ENCODE measurements around the gene PACC1. TPM values are rescaled to one million over a fixed set of nuclear protein-coding genes. Genes with fewer than 3 reads are reported as not detected.
A peak's percentile ranks its signal among the peaks of the same experiment; 100 is the strongest.

The PACC1 gene
- total RNA-seq, 1 experiment from 2014 or later, result 25.2 TPM

DNA sequence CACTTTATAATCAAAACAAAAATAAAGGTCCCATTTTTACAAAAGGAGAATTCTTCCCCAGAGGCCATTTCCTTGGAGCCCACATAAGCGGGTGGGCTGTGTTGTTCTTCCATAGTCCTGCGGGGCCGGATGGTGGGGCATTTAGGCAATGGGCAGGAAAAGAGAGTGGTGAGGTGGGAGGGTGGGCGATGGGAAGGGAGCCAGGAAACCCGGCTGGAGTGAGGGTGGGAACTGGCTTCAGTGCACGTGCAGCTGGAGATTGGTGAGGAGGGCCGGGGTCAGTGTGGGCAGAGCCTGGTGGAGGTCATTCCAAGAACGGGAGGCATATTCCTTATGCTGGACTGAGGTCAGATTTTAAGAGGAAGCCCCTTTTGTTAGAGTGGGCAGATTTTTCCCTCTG lies 31.6 kb upstream of the PACC1 start:
- in situ Hi-C loops (cut with HindIII; ENCODE audit: low sequenced_read_pairs), result no loop called here

DNA sequence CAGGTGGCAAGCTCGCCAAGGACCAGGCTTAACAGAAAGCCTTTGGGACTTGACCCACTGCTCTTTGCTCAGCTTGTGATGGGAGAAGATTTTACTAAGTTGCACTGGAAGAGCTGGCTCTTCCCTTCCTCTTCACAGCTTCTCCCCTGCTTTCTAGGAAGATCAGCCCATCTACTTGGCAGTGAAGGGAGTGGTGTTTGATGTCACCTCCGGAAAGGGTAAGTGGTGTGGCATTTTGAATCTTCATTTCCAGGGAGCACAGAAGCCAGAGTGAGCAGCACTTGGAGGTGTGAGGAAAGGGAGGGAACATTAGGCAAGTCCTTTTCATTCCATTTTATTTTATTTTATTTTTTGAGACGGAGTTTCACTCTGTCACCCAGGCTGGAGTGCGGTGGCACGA lies 27.7 kb upstream of the PACC1 start:
- in situ Hi-C loops (cut with HindIII; ENCODE audit: low sequenced_read_pairs), result no loop called here
- DNase-seq (ENCODE audit: low spot score), result no peak

More for the DNA sequence above, 31.6 kb upstream of the PACC1 start:
- no peak for DNase-seq (ENCODE audit: low spot score)

DNA sequence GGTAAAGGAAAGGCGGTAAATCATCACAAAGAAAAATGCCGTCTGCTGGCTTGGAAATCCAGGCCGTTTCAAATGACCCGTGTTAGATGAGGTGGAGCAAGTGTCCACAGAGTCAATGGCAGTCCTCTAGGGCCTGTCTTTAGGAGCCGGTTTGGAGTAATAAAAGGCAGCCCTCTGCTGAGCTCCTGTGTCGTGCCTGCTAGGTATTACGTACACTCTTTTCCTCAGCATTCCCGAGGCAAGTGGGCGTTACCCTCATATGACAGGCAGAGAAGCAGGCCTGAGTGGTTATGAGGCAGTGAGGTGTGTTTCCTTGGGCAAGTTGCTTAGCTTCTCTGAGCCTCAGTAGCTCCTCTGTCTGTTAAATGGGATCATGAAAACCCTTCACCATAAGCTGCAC lies 25.7 kb upstream of the PACC1 start:
- in situ Hi-C loops (cut with HindIII; ENCODE audit: low sequenced_read_pairs), result no loop called here
- DNase-seq (ENCODE audit: low spot score), result no peak

DNA sequence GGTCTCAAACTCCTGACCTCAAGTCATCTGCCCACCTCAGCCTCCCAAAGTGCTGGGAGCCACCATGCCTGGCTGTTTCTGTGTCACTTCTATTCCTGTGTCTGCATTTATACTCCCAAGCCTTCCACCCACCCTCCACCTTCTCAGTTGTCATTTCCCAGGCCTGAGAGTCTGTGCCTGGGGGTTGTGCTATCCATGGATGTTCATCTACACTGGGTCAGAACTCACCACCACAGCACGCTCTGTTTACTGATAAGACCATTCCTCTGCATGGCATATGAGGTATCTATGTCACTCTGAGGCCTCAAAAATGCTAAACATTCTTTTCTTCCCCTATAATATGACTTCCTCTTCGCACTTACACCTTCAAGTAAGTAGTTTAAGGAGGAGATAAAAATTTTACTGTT lies 24.1 kb upstream of the PACC1 start:
- in situ Hi-C loops (cut with HindIII; ENCODE audit: low sequenced_read_pairs), result no loop called here

GRCh38 chr1:212437179-212437798 lies 22.6 kb upstream of the PACC1 start:
- DNase-seq (ENCODE audit: low spot score), result no peak
- in situ Hi-C loops (cut with HindIII; ENCODE audit: low sequenced_read_pairs), result no loop called here

More for the DNA sequence above, 24.1 kb upstream of the PACC1 start:
- no peak for DNase-seq (ENCODE audit: low spot score)

DNA sequence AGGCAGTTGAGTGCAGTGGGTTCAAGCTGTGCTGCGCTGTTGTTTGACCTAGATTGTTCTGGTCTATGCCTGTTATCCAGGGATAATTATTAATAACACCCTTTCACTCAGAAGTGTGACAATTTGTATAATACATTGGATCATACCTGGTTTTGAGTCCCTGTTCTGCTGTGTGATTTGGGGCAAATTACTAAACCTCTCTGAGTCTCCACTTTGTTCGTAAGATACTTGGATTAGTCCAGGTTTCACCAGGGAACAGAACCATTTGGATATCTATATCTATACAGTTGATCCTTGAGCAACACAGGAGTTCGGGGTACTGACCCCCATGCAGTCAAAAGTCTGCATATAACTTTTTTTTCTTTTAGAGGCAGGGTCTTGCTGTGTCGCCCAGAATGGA lies 20.3 kb upstream of the PACC1 start:
- no peak for DNase-seq (ENCODE audit: low spot score)
- in situ Hi-C loops (cut with HindIII; ENCODE audit: low sequenced_read_pairs), result no loop called here

- in situ Hi-C loops (cut with HindIII; ENCODE audit: low sequenced_read_pairs), result no loop called here
- DNase-seq (ENCODE audit: low spot score), result peak; percentile 77
Observed at GRCh38 chr1:212433577-212434462, 19.1 kb upstream of the PACC1 start.

DNA sequence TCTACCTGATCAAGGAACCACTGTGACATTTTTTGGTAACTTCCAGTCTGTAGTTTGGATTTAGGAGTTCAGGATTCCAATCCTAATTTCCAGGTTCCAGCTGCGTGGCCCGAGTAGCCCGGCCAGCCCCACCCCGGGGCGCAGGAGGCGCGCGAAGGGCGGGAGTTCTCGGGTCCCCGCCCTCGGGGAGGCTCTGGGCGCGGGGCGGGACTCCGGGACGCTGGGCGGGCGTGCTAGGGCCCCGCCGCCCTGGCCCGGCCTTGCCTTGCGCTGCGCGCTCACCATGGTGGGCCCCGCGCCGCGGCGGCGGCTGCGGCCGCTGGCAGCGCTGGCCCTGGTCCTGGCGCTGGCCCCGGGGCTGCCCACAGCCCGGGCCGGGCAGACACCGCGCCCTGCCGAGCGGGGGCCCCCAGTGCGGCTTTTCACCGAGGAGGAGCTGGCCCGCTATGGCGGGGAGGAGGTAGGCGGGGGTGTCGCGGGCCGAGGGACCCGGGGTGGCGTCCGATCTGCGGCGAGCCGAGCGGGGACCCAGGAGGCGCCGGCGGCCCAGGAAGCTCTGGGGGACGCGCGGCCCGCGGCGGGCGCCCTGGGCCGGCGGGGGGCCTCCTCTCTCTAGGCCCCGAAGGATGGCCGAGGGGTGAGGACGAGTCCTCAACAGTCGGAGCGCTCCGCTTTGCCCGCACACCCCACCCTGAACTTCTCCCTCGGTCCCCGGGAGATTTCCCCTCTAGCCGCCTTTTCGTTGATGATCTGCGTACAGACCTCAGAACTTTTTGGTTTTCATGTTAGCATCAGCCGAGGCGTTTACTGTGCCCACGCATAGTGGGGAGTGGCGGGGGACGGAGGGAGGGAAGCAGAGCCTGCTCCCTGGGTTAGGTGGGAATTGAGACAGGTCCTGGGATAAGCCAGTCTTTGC lies 18.2 kb upstream of the PACC1 start, which contains the start of gene NENF:
Gene NENF (plus strand): TSS at position 260 of the 916 bp plus-strand sequence. CDS start 24 bp downstream, at position 284.
- peak; percentile 75 for DNase-seq (ENCODE audit: low spot score)
- in situ Hi-C loops (cut with HindIII; ENCODE audit: low sequenced_read_pairs), result no loop called here

- no peak for DNase-seq (ENCODE audit: low spot score)
- in situ Hi-C loops (cut with HindIII; ENCODE audit: low sequenced_read_pairs), result no loop called here
Observed at GRCh38 chr1:212432272-212432660, 17.6 kb upstream of the PACC1 start.

GRCh38 chr1:212431644-212432043 lies 17.0 kb upstream of the PACC1 start:
- in situ Hi-C loops (cut with HindIII; ENCODE audit: low sequenced_read_pairs), result no loop called here
- DNase-seq (ENCODE audit: low spot score), result no peak

- no peak for DNase-seq (ENCODE audit: low spot score)
- in situ Hi-C loops (cut with HindIII; ENCODE audit: low sequenced_read_pairs), result no loop called here
Observed at GRCh38 chr1:212430955-212431394, 16.3 kb upstream of the PACC1 start.

GRCh38 chr1:212430416-212430815 lies 15.7 kb upstream of the PACC1 start:
- DNase-seq (ENCODE audit: low spot score), result no peak
- in situ Hi-C loops (cut with HindIII; ENCODE audit: low sequenced_read_pairs), result no loop called here

DNA sequence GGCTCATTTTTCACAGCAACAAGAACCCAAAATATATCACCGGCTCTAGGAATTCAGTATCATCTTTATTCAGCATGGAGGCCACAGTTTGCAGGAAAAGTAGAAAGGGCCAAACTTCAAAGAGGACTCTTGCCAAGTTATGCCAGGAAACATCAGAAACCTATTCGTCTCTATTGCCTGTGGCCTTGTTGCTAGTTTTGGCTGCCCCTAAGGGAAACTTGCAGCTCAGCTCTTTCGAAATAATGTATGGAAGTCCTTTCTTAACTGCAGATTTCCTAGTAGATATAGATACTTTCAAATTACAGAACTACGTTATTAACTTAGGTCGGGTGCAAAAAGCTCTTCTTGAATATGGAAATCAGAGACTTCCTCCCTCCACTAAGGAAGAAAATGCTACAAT lies 13.8 kb upstream of the PACC1 start:
- in situ Hi-C loops (cut with HindIII; ENCODE audit: low sequenced_read_pairs), result no loop called here
- no peak for DNase-seq (ENCODE audit: low spot score)

GRCh38 chr1:212423879-212424278 lies 9.2 kb upstream of the PACC1 start:
- no peak for DNase-seq (ENCODE audit: low spot score)
- in situ Hi-C loops (cut with HindIII; ENCODE audit: low sequenced_read_pairs), result no loop called here

DNA sequence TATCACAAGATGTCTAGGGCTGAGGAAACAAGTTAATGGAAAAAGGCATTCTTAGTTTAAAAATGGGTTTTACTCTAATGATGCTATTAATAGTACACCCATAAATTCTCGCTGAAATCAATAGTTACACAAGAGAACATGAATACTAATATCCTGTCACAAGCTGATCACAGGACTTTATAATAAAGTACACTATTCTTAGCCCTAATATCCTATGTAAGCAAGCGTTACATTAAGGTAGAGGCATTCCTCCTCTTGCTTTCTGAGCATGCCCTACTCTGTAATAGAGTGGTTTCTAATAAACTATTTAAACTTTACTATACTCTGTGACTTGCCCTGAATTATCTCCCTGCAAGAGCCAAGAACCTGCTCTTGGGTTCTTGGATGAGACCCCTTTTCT lies 6.5 kb upstream of the PACC1 start:
- no peak for DNase-seq (ENCODE audit: low spot score)
- in situ Hi-C loops (cut with HindIII; ENCODE audit: low sequenced_read_pairs), result no loop called here

- in situ Hi-C loops (cut with HindIII; ENCODE audit: low sequenced_read_pairs), result no loop called here
- DNase-seq (ENCODE audit: low spot score), result no peak
Observed at GRCh38 chr1:212415107-212415841, 588 bp upstream of the PACC1 start.

GRCh38 chr1:212413902-212414327 lies 771 bp downstream of the PACC1 start:
- in situ Hi-C loops (cut with HindIII; ENCODE audit: low sequenced_read_pairs), result no loop called here

GRCh38 chr1:212412374-212412773 lies 2.3 kb downstream of the PACC1 start:
- DNase-seq (ENCODE audit: low spot score), result no peak
- in situ Hi-C loops (cut with HindIII; ENCODE audit: low sequenced_read_pairs), result no loop called here

More at GRCh38 chr1:212413902-212414327, 771 bp downstream of the PACC1 start:
- DNase-seq (ENCODE audit: low spot score), result peak; percentile 27
